ENCODE measurements around the gene MECP2.

DNA sequence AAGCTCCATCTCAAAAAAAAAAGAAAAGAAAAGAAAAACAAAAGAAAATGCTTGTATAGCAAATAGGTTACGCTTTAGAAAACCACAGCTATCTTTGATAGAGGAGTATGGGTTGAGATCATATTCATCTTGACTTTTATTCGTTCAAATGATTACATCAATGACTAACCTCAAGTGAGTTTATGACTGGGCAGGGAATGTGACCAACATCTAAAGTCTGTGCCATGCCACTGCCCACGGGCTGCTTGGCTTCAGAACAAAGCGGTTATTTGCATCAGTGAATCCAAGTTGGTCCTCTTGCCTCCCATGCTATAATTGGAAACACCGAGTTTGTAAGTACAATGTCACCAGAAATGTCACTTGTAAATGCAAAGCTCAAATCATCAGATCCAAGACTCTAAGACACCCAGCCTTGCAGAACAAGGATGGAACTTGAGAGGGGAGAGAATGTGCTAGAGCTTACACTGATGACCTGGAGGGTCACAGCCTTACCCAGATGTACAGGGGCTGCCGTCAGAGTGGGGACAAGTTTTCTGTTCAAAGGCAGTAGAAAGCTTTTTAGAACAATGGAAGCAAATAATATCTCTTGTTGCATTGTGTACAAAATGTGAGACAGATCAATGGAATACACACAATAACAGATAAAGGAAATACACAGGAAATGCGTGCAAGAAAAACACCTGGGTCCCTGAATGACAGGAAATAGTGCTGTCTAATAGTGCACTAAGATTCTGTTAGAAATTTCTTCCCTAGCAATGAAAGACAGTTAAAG lies 38.1 kb upstream of the MECP2 start:
- TF ChIP-seq, protein P1, sequence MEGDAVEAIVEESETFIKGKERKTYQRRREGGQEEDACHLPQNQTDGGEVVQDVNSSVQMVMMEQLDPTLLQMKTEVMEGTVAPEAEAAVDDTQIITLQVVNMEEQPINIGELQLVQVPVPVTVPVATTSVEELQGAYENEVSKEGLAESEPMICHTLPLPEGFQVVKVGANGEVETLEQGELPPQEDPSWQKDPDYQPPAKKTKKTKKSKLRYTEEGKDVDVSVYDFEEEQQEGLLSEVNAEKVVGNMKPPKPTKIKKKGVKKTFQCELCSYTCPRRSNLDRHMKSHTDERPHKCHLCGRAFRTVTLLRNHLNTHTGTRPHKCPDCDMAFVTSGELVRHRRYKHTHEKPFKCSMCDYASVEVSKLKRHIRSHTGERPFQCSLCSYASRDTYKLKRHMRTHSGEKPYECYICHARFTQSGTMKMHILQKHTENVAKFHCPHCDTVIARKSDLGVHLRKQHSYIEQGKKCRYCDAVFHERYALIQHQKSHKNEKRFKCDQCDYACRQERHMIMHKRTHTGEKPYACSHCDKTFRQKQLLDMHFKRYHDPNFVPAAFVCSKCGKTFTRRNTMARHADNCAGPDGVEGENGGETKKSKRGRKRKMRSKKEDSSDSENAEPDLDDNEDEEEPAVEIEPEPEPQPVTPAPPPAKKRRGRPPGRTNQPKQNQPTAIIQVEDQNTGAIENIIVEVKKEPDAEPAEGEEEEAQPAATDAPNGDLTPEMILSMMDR (IDR thresholded peaks at IDR 0.05) = no peak
- no peak for TF ChIP-seq POLR2A (IDR thresholded peaks at IDR 0.05)
